ENCODE data around the gene LAMB3.
A peak's percentile ranks its signal among the peaks of the same experiment; 100 is the strongest.

Gene LAMB3

GRCh38 chr1:209595028-209595427 is 57.2 kb downstream of the LAMB3 start:
- DNase-seq (ENCODE audit: low spot score), result no peak

GRCh38 chr1:209594440-209594839 is 57.8 kb downstream of the LAMB3 start:
- no peak for DNase-seq (ENCODE audit: low spot score)

GRCh38 chr1:209593747-209594146 is 58.5 kb downstream of the LAMB3 start:
- DNase-seq (ENCODE audit: low spot score), result no peak

GRCh38 chr1:209590405-209590804 is 61.8 kb downstream of the LAMB3 start:
- DNase-seq (ENCODE audit: low spot score), result no peak

- no peak for DNase-seq (ENCODE audit: low spot score)
Measured at GRCh38 chr1:209589863-209590262, 62.4 kb downstream of the LAMB3 start.

GRCh38 chr1:209589440-209589839 is 62.8 kb downstream of the LAMB3 start:
- DNase-seq (ENCODE audit: low spot score), result no peak

- no peak for DNase-seq (ENCODE audit: low spot score)
Measured at GRCh38 chr1:209587789-209588188, 64.4 kb downstream of the LAMB3 start.

- DNase-seq (ENCODE audit: low spot score), result no peak
Measured at GRCh38 chr1:209586221-209586740, 65.9 kb downstream of the LAMB3 start.

GRCh38 chr1:209585672-209586071 is 66.6 kb downstream of the LAMB3 start:
- no peak for DNase-seq (ENCODE audit: low spot score)

- DNase-seq (ENCODE audit: low spot score), result no peak
Measured at GRCh38 chr1:209585197-209585596, 67.0 kb downstream of the LAMB3 start.

- no peak for DNase-seq (ENCODE audit: low spot score)
Measured at GRCh38 chr1:209584231-209584672, 68.0 kb downstream of the LAMB3 start.

- no peak for DNase-seq (ENCODE audit: low spot score)
Measured at GRCh38 chr1:209583408-209583807, 68.8 kb downstream of the LAMB3 start, which contains the start of gene CAMK1G. Gene CAMK1G (plus strand): TSS chr1:209583714. CDS start chr1:209594984, 11,270 bp downstream.

GRCh38 chr1:209580577-209580976 is 71.6 kb downstream of the LAMB3 start:
- no peak for DNase-seq (ENCODE audit: low spot score)

- DNase-seq (ENCODE audit: low spot score), result no peak
Measured at GRCh38 chr1:209577346-209577745, 74.9 kb downstream of the LAMB3 start.

- DNase-seq (ENCODE audit: low spot score), result peak; percentile 77
Measured at GRCh38 chr1:209576392-209577197, 75.6 kb downstream of the LAMB3 start.

GRCh38 chr1:209570743-209571142 is 81.5 kb downstream of the LAMB3 start:
- no peak for DNase-seq (ENCODE audit: low spot score)

- peak; percentile 77 for DNase-seq (ENCODE audit: low spot score)
Measured at GRCh38 chr1:209569455-209570207, 82.6 kb downstream of the LAMB3 start.

- no peak for DNase-seq (ENCODE audit: low spot score)
Measured at GRCh38 chr1:209567698-209568175, 84.5 kb downstream of the LAMB3 start.

- DNase-seq (ENCODE audit: low spot score), result peak; percentile 84
Measured at GRCh38 chr1:209565759-209566678, 86.2 kb downstream of the LAMB3 start.
